HG03354 (cell line): ENCODE data around the gene KDM2A.

ENCODE experiments used
- ATAC-seq: cut with Tn5 transposase; IDR thresholded peaks from one replicate; pipeline ENCODE4 v1.9.1; 2021; ENCODE audit warnings: mild to moderate bottlenecking; ENCODE audit not compliant: unreplicated experiment, poor library complexity, severe bottlenecking

KDM2A gene

GRCh38 chr11:67118801-67119584, at the start of gene KDM2A:
TSS of gene KDM2A (plus strand) at chr11:67119263. CDS start at chr11:67121317, 2,054 bp downstream.
- peak; percentile 67 for ATAC-seq

DNA sequence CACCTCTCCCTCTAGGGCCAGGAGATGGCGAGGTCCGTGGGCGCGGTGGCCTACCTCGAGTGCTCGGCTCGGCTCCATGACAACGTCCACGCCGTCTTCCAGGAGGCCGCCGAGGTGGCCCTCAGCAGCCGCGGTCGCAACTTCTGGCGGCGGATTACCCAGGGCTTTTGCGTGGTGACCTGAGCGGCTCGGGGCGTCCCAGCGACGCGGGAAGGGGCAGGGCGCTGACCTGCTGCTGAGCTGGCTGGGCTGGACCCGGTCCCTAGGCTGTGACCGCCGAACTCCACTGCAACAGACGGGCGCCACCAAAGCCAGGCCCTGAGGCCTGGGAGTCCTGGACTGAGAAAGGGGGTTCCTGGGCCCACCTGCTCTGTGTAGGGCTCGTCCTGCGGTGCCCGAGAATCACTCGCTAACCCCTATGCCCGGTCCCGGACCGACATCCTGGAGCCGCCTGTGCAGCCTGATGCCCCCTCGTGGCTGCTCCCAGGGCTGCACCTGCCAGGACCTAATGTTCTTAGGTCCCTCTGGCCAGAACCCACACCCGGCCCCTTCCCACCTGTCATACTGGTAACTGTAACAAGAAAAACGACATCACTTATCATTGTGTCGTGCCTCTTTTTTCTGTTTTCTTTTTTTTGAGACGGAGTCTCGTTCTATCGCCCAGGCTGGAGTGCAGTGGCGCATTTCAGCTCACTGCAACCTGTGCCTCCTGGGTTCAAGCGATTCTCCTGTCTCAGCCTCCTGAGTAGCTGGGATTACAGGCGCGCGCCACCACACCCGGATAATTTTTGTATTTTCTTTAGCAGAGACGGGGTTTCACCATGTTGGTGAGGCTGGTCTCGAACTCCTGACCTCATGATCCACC, 47.4 kb upstream of the KDM2A start:
- no peak for ATAC-seq

DNA sequence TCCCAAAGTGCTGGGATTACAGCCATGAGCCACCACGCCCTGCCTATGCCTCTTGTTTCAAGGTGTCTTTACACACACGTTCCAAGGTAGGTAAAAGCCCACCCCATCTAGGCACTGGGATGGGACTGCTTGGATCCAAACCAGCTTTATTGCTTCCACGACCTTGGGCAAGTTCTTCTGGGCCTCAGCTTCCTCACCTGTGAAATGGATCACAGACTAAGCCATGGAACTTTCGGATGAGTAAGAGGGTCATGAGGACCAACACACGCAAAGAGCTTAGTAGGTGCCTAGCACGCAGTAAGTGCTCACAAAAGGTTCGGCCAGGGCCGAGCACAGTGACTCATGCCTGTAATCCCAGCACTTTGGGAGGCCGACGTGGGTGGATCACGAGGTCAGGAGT, 46.8 kb upstream of the KDM2A start:
- ATAC-seq, result no peak

DNA sequence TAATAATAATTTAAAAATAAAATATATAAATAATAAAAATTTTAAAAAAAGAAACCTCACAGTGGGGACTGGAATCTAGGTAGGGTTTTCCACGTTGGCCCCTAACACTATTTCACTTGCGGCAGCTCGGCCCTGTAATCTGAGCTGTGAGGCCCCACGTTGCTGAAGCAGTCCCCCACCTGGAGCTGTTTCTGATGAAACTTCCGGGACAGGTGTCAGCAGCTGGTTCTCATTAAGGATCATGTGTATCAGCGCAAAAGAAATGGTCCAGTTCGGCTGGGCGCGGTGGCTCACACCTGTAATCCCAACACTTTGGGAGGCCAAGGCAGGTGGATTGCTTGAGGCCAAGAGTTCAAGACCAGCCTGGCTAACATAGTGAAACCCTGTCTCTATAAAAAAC, 45.2 kb upstream of the KDM2A start:
- no peak for ATAC-seq

- ATAC-seq, result no peak
These were observed 42.9 kb upstream of the KDM2A start for GRCh38 chr11:67076202-67076601.

DNA sequence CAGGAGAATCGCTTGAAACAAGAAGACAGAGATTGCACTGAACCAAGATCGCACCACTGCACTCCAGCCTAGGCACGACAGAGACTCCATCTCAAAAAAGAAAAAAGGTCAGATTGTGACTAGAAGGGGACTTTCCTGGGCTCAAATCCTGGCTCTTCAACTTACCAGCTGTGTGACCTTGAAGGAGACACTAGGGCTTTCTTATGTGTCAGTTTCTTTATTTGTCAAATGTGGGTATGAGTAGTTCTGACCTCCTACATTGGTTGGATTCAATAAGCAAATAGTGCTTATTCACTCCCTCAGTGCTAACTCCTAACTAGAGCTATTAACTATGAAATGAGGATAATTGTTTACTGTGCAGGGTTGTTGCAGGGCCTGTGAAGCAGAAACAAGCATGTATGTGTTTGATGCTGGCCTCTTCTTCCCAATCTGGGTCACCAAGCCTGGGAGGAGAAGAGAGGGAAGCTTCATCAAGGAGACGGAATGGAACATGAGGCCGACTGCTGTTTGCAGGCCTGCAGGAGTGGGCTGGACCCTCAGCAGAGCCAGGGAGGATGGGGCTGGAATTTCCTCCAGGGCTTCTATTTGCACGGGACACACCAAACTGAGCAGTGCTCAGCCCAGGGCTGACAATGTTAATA, 39.9 kb upstream of the KDM2A start:
- no peak for ATAC-seq

- no peak for ATAC-seq
These were observed 36.8 kb upstream of the KDM2A start for GRCh38 chr11:67082071-67082791.

- no peak for ATAC-seq
These were observed 35.2 kb upstream of the KDM2A start for GRCh38 chr11:67083786-67084366.

DNA sequence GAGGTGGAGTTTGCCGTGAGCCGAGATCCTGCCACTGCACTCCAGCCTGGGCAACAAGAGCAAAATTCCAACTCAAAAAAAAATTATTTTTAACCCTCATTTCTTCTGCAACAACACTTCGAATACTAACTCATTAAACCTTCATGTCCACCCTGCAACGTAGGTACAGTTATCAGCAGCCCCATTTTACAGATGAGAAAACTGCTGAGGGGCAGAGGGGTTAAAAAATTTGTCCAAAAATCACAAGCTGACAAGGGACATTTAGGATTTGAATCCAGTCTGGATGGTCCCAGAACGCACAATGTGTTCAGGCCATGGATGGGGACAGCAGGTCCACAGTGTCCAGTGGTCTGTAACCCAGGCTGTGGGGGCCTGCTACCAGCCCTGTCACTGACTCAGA, 33.4 kb upstream of the KDM2A start:
- ATAC-seq, result no peak

DNA sequence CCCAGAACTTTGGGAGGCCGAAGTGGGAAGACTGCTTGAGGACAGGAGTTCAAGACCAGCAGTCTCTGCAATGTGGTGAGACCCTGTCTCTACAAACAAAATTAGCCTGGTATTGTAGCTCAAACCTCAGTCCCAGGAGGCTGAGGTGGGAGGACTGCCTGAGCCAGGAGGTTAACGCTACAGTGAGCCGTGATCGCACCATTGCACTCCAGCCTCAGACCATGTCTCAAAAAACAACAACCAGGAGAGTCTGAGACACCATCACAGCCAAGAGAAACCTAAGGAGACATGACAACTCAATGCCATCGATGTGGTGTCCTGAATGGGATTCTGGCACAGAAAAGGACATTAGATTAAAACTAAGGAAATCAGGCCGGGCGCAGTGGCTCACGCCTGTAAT, 28.3 kb upstream of the KDM2A start:
- no peak for ATAC-seq

GRCh38 chr11:67095214-67095507, 23.9 kb upstream of the KDM2A start:
- no peak for ATAC-seq

DNA sequence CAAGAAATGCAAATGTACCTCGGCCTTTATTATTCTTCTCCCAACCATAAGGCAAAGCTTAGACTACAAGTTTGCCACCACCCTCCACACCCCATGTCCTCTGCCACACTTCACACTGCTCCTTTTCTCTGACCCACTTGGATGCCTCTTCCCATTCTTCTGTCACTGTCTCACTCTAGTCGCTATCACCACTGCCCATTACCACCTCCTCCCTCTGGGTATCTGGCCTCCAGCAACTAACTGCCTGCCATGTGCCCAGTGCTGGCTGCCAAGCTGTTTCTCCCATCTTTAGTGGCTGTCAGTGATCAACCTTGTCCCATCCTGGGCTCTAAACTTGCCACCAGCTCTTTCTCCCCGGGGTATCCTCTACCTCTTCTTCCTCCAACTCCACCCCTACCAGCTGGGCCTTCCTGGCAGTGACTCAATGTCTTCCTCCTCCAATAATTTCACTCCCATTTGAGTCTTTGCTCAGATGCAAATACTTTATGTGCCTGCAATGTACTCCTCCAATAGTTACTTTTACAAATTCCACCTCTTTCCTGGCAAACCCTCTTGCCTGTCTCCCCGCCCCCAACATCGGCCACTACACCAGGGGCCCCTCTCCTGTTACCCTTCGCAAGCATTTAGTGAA, 20.1 kb upstream of the KDM2A start:
- ATAC-seq, result no peak

GRCh38 chr11:67099831-67100324, 19.2 kb upstream of the KDM2A start:
- no peak for ATAC-seq

DNA sequence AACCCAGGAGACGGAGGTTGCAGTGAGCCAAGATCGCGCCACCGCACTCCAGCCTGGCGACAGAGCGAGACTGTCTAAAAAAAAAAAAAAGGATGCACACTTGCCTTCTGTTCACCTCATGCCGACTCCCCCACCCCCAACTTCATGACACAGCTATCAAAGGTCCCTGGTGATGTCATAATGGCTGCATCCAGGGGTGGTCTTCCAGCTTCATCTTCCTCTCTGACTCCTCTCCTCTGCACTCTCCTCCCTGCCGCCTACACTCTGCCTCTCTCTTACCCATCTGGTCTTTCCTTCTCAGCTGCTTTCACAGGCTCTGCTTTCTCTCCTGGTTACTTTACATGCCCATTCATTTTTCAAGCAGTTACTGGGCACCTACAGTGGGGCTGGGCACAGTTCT, 16.4 kb upstream of the KDM2A start:
- no peak for ATAC-seq

DNA sequence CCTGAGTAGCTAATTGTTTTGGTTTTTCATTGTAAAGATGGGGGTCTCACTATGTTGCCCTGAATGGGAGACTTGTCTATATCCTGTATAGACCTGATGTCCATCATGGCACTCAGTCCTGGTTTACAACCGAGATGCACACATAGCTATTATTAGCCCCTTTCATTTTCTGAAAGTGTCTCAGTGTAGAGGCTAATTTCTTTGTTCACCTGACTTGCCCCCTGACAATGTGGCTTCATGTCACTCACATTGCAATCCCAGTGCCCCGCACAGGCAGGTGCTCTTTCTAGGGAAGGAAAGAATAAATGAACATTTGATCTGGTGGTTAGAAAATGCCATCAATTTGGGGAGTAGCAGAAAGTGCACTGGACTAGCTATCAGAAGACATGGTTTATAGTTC, 13.1 kb upstream of the KDM2A start:
- no peak for ATAC-seq

- no peak for ATAC-seq
These were observed 7.8 kb upstream of the KDM2A start for GRCh38 chr11:67111261-67111660.

DNA sequence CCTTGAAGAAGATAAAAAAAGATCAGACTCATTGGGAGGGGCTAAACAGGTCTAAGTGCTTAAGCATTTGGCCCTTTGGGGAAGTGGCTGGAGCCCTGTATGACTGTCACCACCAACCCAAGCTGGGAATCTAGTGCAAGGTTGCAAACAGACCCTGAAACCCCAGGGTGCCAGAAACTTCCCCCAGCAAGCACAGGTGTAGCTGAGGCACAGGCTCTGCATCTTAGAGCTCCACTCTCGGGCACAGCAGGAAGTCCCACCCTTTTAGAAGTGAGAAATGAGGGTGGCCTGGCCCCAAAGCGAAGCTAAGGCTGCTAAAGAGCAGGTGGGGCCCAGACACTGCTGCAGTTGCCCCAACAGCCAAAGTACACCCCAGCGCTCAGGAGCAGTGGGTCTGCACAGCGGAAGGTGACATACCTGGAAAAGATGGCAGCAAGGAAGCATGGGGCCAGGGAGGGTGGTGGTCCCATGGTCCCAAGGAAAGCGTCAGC, 5.8 kb upstream of the KDM2A start:
- ATAC-seq, result peak; percentile 59

GRCh38 chr11:67114275-67114896, 4.7 kb upstream of the KDM2A start:
- no peak for ATAC-seq

- no peak for ATAC-seq
These were observed 2.3 kb upstream of the KDM2A start for GRCh38 chr11:67116758-67117105.
